Loucy (cell line): Measurements from ENCODE around the gene LDLRAD4.

Source experiments
- CTCF ChIP-seq: fragments of 200-600 bp; sonication (generic); conservative IDR thresholded peaks from 2 replicates; pipeline ENCODE4 v1.5.1; 2014; ENCODE audit warnings: mild to moderate bottlenecking, antibody characterized with exemption, low read length
- EZH2phosphoT487 ChIP-seq: fragments of 200-600 bp; IDR thresholded peaks from 2 replicates; pipeline ENCODE4 v1.6.1; 2018; ENCODE audit warnings: antibody characterized with exemption, mild to moderate bottlenecking, moderate library complexity, borderline replicate concordance

- no peak for TF ChIP-seq CTCF
- TF ChIP-seq EZH2phosphoT487: no peak; the same call in 1 of the 2 replicates
Observed at GRCh38 chr18:13612196-13612997, 393.8 kb downstream of the LDLRAD4 start.
